ENCODE results near the gene DDX19B. TPM values are rescaled to one million over a fixed set of nuclear protein-coding genes. Genes with fewer than 3 reads are reported as not detected.
A peak's percentile ranks its signal among the peaks of the same experiment; 100 is the strongest.
"Not testable (repeated sequence)": the region's sequence is repeated elsewhere in the genome, so short reads cannot be mapped to it uniquely, and the experiment has no call there.

Gene DDX19B
- total and polyA plus RNA-seq, 2 donors, result 24.3 to 24.9 TPM

DNA sequence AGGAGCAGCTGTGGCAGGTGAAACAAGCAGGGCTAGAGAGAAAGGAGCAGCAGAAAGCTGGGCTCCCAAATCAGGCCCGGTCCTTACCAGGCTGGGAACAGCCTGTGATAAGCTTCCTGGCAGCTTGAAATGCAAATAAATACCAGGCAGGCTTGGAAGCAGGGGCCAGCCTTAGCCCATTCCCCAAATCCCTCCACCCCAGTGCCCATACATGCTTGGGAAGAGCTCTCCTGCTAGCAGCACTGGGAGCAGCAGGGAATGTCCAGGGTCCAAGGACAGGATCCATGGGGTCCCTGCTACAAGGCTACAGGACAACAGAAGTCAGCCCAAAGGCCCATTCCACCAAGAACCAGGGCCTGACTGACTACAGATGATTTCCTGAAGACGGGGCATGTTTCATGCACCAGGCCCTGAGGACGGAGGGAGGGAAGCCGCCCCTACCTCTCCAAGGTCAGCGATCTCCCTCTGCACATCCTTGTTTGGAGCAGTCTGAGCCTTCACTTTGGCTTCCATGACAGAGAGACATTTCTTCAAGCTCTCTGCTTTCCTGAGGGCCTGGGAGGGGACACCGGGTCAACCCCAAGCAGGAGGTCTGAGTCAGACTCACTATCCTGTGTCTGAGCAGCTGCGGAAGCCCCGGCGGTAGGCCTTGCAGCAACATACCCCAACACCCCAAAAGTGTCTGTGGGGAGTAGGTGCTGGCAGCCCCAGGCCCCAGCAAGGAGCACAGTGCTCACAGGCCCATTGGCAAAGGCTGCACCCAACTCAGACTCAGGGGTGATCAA, 44.6 kb upstream of the DDX19B start:
- DNase-seq (ENCODE audit: low read depth in 6 of 9, low spot score in 9 of 9), result no peak
- Histone ChIP-seq H3K4me1 (ENCODE audit: control insufficient read depth in 2 of 2, insufficient read depth in 2 of 2, low read length in 2 of 2) (peaks cover 5 to 9% of the 10 kb centered on the region in 2 donors), H3K4me3 (ENCODE audit: low read length in 2 of 2) (no peak overlapping the region), H3K27ac (ENCODE audit: low read depth in 1 of 2, low read length in 1 of 2) (no peak overlapping the region), H3K9me3 (ENCODE audit: control insufficient read depth in 2 of 2, insufficient read depth in 1 of 2, low read length in 1 of 2) (no peaks in the 10 kb centered on the region), H3K36me3 (ENCODE audit: control insufficient read depth in 2 of 2, insufficient read depth in 2 of 2, low read length in 1 of 2) (peaks cover 61 to 69% of the 10 kb centered on the region in 2 donors), H3K27me3 (ENCODE audit: control insufficient read depth in 2 of 2, insufficient read depth in 1 of 2, low read length in 1 of 2) (no peaks in the 10 kb centered on the region)
- WGBS, result 98% methylated on average over 9 of the region's 9 CpGs

DNA sequence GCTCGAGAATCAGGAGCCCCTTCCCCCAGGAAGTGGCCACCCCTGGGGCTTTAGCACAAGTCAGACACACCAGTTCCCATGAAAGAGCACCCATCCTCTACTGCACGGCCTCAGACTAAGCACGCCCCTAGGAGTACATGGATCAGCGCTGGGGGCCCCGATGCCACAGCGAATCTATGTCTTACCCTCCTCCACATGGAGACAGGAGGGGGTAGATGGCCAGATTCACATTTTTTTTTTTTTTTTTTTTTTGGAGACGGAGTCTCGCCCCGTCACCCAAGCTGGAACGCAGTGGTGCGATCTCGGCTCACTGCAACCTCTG, 44.1 kb upstream of the DDX19B start:
- Histone ChIP-seq H3K4me1 (ENCODE audit: control insufficient read depth in 2 of 2, insufficient read depth in 2 of 2, low read length in 2 of 2) (peaks cover 4 to 5% of the 10 kb centered on the region in 2 donors), H3K36me3 (ENCODE audit: control insufficient read depth in 2 of 2, insufficient read depth in 2 of 2, low read length in 1 of 2) (peaks cover 63 to 72% of the 10 kb centered on the region in 2 donors), H3K9me3 (ENCODE audit: control insufficient read depth in 2 of 2, insufficient read depth in 1 of 2, low read length in 1 of 2) (no peaks in the 10 kb centered on the region), H3K4me3 (ENCODE audit: low read length in 2 of 2) (no peak overlapping the region), H3K27ac (ENCODE audit: low read depth in 1 of 2, low read length in 1 of 2) (no peak overlapping the region), H3K27me3 (ENCODE audit: control insufficient read depth in 2 of 2, insufficient read depth in 1 of 2, low read length in 1 of 2) (no peaks in the 10 kb centered on the region)
- 97% methylated on average over 12 of the region's 12 CpGs for WGBS
- DNase-seq (ENCODE audit: low read depth in 6 of 9, low spot score in 9 of 9), result no peak

DNA sequence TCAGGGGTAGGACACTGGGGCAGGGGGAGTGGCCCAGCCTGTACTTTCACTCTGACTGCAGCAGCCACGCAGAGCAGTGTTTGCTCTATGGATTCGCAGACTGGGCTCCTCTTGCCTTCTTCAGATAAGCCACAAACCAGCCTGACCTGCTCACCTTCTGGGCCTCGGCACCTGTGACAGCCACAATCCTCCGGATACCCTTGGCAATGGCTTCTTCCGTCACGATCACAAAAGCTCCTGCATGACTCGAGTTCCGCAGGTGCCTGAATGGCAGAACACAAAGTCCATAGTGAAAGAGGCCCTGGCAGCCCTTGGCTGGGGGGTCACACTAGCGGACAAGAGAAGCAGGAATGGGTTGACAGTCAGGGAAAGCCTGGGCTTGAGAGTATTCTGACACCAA, 43.4 kb upstream of the DDX19B start:
- H3K4me3 ChIP-seq (ENCODE audit: low read length in 2 of 2), result no peak overlapping the region
- 96% methylated on average over 9 of the region's 9 CpGs for WGBS
- DNase-seq (ENCODE audit: low read depth in 6 of 9, low spot score in 9 of 9), result no peak

GRCh38 chr16:70257391-70257790, 41.6 kb upstream of the DDX19B start:
- Histone ChIP-seq H3K4me1 (ENCODE audit: control insufficient read depth in 2 of 2, insufficient read depth in 2 of 2, low read length in 2 of 2) (no peaks in the 10 kb centered on the region), H3K4me3 (ENCODE audit: low read length in 2 of 2) (no peak overlapping the region), H3K27ac (ENCODE audit: low read depth in 1 of 2, low read length in 1 of 2) (no peak overlapping the region), H3K27me3 (ENCODE audit: control insufficient read depth in 2 of 2, insufficient read depth in 1 of 2, low read length in 1 of 2) (no peaks in the 10 kb centered on the region), H3K36me3 (ENCODE audit: control insufficient read depth in 2 of 2, insufficient read depth in 2 of 2, low read length in 1 of 2) (peaks cover 81 to 92% of the 10 kb centered on the region in 2 donors), H3K9me3 (ENCODE audit: control insufficient read depth in 2 of 2, insufficient read depth in 1 of 2, low read length in 1 of 2) (no peaks in the 10 kb centered on the region)
- DNase-seq (ENCODE audit: low read depth in 6 of 9, low spot score in 9 of 9), result no peak
- WGBS, result 95% methylated on average over 4 of the region's 4 CpGs

More for the DNA sequence above, 43.4 kb upstream of the DDX19B start:
- Histone ChIP-seq H3K4me1 (ENCODE audit: control insufficient read depth in 2 of 2, insufficient read depth in 2 of 2, low read length in 2 of 2) (peaks cover 2% of the 10 kb centered on the region in 2 donors), H3K27ac (ENCODE audit: low read depth in 1 of 2, low read length in 1 of 2) (no peak overlapping the region), H3K27me3 (ENCODE audit: control insufficient read depth in 2 of 2, insufficient read depth in 1 of 2, low read length in 1 of 2) (no peaks in the 10 kb centered on the region), H3K9me3 (ENCODE audit: control insufficient read depth in 2 of 2, insufficient read depth in 1 of 2, low read length in 1 of 2) (no peaks in the 10 kb centered on the region), H3K36me3 (ENCODE audit: control insufficient read depth in 2 of 2, insufficient read depth in 2 of 2, low read length in 1 of 2) (peaks cover 69 to 79% of the 10 kb centered on the region in 2 donors)

- H3K27ac ChIP-seq (ENCODE audit: low read depth in 1 of 2, low read length in 1 of 2), result no peak overlapping the region
- no peak for DNase-seq (ENCODE audit: low read depth in 6 of 9, low spot score in 9 of 9)
- H3K4me1 ChIP-seq (ENCODE audit: control insufficient read depth in 2 of 2, insufficient read depth in 2 of 2, low read length in 2 of 2), result no peaks in the 10 kb centered on the region
- 97% methylated on average over 14 of the region's 14 CpGs for WGBS
- H3K27me3 ChIP-seq (ENCODE audit: control insufficient read depth in 2 of 2, insufficient read depth in 1 of 2, low read length in 1 of 2), result no peaks in the 10 kb centered on the region
- peaks cover 79 to 91% of the 10 kb centered on the region in 2 donors for H3K36me3 ChIP-seq (ENCODE audit: control insufficient read depth in 2 of 2, insufficient read depth in 2 of 2, low read length in 1 of 2)
- H3K4me3 ChIP-seq (ENCODE audit: low read length in 2 of 2), result no peak overlapping the region
- no peaks in the 10 kb centered on the region for H3K9me3 ChIP-seq (ENCODE audit: control insufficient read depth in 2 of 2, insufficient read depth in 1 of 2, low read length in 1 of 2)
Observed at GRCh38 chr16:70258065-70258464, 40.9 kb upstream of the DDX19B start.

DNA sequence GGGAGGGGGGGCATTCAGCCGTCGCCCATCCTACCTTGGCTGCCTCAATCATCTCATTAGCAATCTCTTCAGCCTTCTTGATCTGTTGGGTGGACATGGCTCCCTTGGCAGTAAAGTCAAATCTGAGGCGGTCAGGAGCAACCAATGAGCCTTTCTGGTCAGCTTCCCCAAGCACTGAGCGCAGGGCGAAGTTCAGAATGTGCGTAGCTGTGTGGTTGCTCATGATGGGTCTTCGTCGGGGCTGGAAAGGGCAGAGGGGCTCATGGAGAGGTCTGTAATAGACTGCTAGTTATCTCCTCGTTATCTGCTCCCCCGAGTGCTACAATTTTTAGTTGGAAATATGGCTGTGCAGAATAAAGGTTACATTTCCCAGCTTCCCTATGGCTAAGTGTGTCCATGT, 40.0 kb upstream of the DDX19B start:
- DNase-seq (ENCODE audit: low read depth in 6 of 9, low spot score in 9 of 9), result no peak

GRCh38 chr16:70259903-70260302, 39.1 kb upstream of the DDX19B start:
- not testable (repeated sequence) for H3K27me3 ChIP-seq (ENCODE audit: control insufficient read depth in 2 of 2, insufficient read depth in 1 of 2, low read length in 1 of 2); H3K4me3 ChIP-seq (ENCODE audit: low read length in 2 of 2); H3K9me3 ChIP-seq (ENCODE audit: control insufficient read depth in 2 of 2, insufficient read depth in 1 of 2, low read length in 1 of 2); H3K27ac ChIP-seq (ENCODE audit: low read depth in 1 of 2, low read length in 1 of 2); H3K4me1 ChIP-seq (ENCODE audit: control insufficient read depth in 2 of 2, insufficient read depth in 2 of 2, low read length in 2 of 2); DNase-seq (ENCODE audit: low read depth in 6 of 9, low spot score in 9 of 9)
- 98% methylated on average over 6 of the region's 6 CpGs for WGBS
- H3K36me3 ChIP-seq (ENCODE audit: control insufficient read depth in 2 of 2, insufficient read depth in 2 of 2, low read length in 1 of 2), result peaks cover 77 to 87% of the 10 kb centered on the region in 2 donors

More for the DNA sequence above, 40.0 kb upstream of the DDX19B start:
- H3K36me3 ChIP-seq (ENCODE audit: control insufficient read depth in 2 of 2, insufficient read depth in 2 of 2, low read length in 1 of 2), result peaks cover 76 to 89% of the 10 kb centered on the region in 2 donors
- no peak overlapping the region for H3K27ac ChIP-seq (ENCODE audit: low read depth in 1 of 2, low read length in 1 of 2)
- H3K4me3 ChIP-seq (ENCODE audit: low read length in 2 of 2), result no peak overlapping the region
- WGBS, result 98% methylated on average over 10 of the region's 10 CpGs
- no peaks in the 10 kb centered on the region for H3K4me1 ChIP-seq (ENCODE audit: control insufficient read depth in 2 of 2, insufficient read depth in 2 of 2, low read length in 2 of 2)
- H3K9me3 ChIP-seq (ENCODE audit: control insufficient read depth in 2 of 2, insufficient read depth in 1 of 2, low read length in 1 of 2), result no peaks in the 10 kb centered on the region
- H3K27me3 ChIP-seq (ENCODE audit: control insufficient read depth in 2 of 2, insufficient read depth in 1 of 2, low read length in 1 of 2), result no peaks in the 10 kb centered on the region

DNA sequence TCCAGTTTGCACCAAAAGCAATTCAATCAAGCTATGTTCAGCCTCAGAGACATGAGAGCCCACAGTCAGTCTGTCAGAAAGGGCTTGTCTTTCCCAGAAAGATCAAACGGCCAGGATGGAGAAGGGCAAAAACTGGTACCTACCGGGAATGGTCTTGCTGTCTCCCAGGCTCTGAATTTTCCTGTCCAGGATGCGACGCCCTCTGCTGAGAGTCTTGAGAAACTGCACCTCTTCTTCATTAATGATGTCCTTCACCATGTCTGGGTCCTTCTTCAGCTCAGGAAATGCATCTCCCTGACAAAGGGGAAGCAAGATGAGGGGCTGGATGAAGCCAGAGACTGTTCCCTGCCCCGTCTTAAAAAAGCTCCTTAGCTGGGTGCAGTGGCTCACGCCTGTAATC, 31.5 kb upstream of the DDX19B start:
- Histone ChIP-seq H3K27ac (ENCODE audit: low read depth in 1 of 2, low read length in 1 of 2) (no peak overlapping the region), H3K9me3 (ENCODE audit: control insufficient read depth in 2 of 2, insufficient read depth in 1 of 2, low read length in 1 of 2) (no peaks in the 10 kb centered on the region), H3K4me1 (ENCODE audit: control insufficient read depth in 2 of 2, insufficient read depth in 2 of 2, low read length in 2 of 2) (no peaks in the 10 kb centered on the region), H3K27me3 (ENCODE audit: control insufficient read depth in 2 of 2, insufficient read depth in 1 of 2, low read length in 1 of 2) (no peaks in the 10 kb centered on the region), H3K4me3 (ENCODE audit: low read length in 2 of 2) (no peak overlapping the region), H3K36me3 (ENCODE audit: control insufficient read depth in 2 of 2, insufficient read depth in 2 of 2, low read length in 1 of 2) (peaks cover 80 to 82% of the 10 kb centered on the region in 2 donors)
- WGBS, result 70% methylated on average over 6 of the region's 6 CpGs
- DNase-seq (ENCODE audit: low read depth in 6 of 9, low spot score in 9 of 9), result peak in 2 of 9 donors; percentile 11 to 30

DNA sequence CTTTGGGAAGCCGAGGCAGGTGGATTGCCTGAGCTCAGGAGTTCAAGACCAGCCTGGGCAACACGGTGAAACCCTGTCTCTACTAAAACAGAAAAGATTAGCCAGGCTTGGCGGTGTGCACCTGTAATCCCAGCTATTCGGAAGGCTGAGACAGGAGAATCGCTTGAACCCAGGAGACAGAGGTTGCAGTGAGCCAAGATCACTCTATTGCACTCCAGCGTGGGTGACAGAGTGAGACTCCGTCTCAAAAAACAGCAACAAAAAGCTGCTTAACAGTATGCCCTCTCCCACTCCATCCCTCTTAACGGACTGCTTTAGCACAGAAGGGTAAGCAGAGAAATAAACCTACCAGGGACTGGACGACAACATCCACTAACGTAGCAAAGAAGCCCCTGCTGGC, 31.1 kb upstream of the DDX19B start:
- H3K4me1 ChIP-seq (ENCODE audit: control insufficient read depth in 2 of 2, insufficient read depth in 2 of 2, low read length in 2 of 2); H3K4me3 ChIP-seq (ENCODE audit: low read length in 2 of 2); H3K27me3 ChIP-seq (ENCODE audit: control insufficient read depth in 2 of 2, insufficient read depth in 1 of 2, low read length in 1 of 2); H3K9me3 ChIP-seq (ENCODE audit: control insufficient read depth in 2 of 2, insufficient read depth in 1 of 2, low read length in 1 of 2); DNase-seq (ENCODE audit: low read depth in 6 of 9, low spot score in 9 of 9); H3K27ac ChIP-seq (ENCODE audit: low read depth in 1 of 2, low read length in 1 of 2): not testable (repeated sequence)
- peaks cover 78 to 81% of the 10 kb centered on the region in 2 donors for H3K36me3 ChIP-seq (ENCODE audit: control insufficient read depth in 2 of 2, insufficient read depth in 2 of 2, low read length in 1 of 2)
- whole genome bisulfite sequencing, result 98% methylated on average over 10 of the region's 10 CpGs
